Activated CD4-positive, alpha-beta memory T cell treated with anti-CD3 and anti-CD28 coated beads for 36 hours (primary cell): ENCODE results near the gene FBXW8. TPM values are rescaled to one million over a fixed set of nuclear protein-coding genes. Genes with fewer than 3 reads are reported as not detected.
A peak's percentile ranks its signal among the peaks of the same experiment; 100 is the strongest.

Source experiments
- CTCF ChIA-PET: fragments of 350-600 bp; sonication (Branson Sonifier 250); formaldehyde crosslinking; loops from one replicate; lab custom pipeline; 2021; ENCODE audit warnings: antibody characterized with exemption, inconsistent platforms; lab: Charles Lee
- POLR2A ChIA-PET: fragments of 350-600 bp; sonication (Branson Sonifier 250); formaldehyde crosslinking; loops from one replicate; lab custom pipeline; 2021; ENCODE audit warnings: antibody characterized with exemption; lab: Charles Lee
- DNase-seq: peaks from one replicate; pipeline ENCODE4 v3.0.0-alpha.2; 2020
- H3K27ac Mint-ChIP-seq: one replicate; pipeline ENCODE4 v1.8.0; 2021; ENCODE audit warnings: mixed read lengths
- H3K27me3 Mint-ChIP-seq: one replicate; pipeline ENCODE4 v1.8.0; 2021; ENCODE audit warnings: mixed read lengths
- H3K36me3 Mint-ChIP-seq: one replicate; pipeline ENCODE4 v1.8.0; 2021; ENCODE audit warnings: mixed read lengths
- H3K4me1 Mint-ChIP-seq: one replicate; pipeline ENCODE4 v1.8.0; 2021; ENCODE audit warnings: low read depth, mixed read lengths
- H3K4me3 Mint-ChIP-seq: one replicate; pipeline ENCODE4 v1.8.0; 2021; ENCODE audit warnings: mild to moderate bottlenecking, mixed read lengths
- H3K9me3 Mint-ChIP-seq: one replicate; pipeline ENCODE4 v1.8.0; 2021; ENCODE audit warnings: mixed read lengths
- intact Hi-C: fragments of 100-400 bp; cut with micrococcal nuclease; formaldehyde crosslinking; loops from one replicate; pipeline ENCODE4 v1.15.1; 2023
- total RNA-seq, 2 experiments: library from RNA; stranded (reverse); gene quantifications; one replicate each; pipeline ENCODE4 v1.2.3, GENCODE V29; 2021

FBXW8 gene, protein sequence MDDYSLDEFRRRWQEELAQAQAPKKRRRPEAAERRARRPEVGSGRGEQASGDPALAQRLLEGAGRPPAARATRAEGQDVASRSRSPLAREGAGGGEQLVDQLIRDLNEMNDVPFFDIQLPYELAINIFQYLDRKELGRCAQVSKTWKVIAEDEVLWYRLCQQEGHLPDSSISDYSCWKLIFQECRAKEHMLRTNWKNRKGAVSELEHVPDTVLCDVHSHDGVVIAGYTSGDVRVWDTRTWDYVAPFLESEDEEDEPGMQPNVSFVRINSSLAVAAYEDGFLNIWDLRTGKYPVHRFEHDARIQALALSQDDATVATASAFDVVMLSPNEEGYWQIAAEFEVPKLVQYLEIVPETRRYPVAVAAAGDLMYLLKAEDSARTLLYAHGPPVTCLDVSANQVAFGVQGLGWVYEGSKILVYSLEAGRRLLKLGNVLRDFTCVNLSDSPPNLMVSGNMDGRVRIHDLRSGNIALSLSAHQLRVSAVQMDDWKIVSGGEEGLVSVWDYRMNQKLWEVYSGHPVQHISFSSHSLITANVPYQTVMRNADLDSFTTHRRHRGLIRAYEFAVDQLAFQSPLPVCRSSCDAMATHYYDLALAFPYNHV
- 1 to 10 TPM; 5.3 to 5.7 TPM for total RNA-seq

DNA sequence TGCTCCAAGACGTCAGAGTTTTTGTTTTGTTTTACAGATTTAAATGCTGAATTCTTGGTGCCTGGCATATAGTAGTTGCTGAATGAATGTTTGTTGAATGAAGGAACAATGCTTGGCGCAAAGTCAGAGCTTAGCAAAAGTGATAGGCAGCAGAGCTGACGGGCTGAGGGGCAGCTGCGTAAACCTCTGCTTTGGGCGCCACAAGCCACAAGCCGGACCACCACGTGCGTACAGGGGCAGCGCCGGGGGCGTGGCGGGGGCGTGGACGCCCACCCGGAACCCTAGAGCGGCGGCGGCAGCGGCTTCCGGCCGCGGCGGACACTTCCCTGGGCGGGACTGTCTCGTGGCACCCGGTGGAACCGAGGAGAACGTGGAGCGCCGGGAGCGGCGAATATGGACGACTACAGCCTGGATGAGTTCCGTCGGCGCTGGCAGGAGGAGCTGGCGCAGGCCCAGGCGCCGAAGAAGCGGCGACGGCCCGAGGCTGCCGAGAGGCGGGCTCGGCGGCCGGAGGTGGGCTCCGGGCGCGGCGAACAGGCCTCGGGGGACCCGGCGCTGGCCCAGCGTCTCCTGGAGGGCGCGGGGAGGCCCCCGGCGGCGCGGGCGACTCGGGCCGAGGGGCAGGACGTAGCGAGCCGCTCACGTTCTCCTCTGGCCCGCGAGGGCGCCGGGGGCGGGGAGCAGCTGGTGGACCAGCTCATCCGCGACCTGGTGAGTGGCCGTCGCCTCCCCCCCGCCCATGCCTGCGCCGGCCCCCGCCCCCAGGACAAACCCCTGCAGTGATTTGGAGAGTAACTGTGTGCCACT is at the start of gene FBXW8:
TSS of gene FBXW8 (plus strand) at position 306 of the 807 bp plus-strand sequence. CDS start at position 394, 88 bp downstream.
- H3K4me1 Mint-ChIP-seq: peaks cover 17% of the 10 kb centered on the region
- H3K9me3 Mint-ChIP-seq: no peaks in the 10 kb centered on the region
- H3K36me3 Mint-ChIP-seq: peaks cover 10% of the 10 kb centered on the region
- H3K27me3 Mint-ChIP-seq: peaks cover 2% of the 10 kb centered on the region
- H3K4me3 Mint-ChIP-seq: peak within 1 kb of the TSS; percentile 85
- DNase-seq: peak; percentile 67
- ChIA-PET CTCF (no interaction called here), POLR2A (interaction anchor here (1.1 kb wide), 1 partner anchor 91 kb away, joined by 3 read pairs; no protein-coding TSS in a partner anchor)
- peak within 1 kb of the TSS; percentile 31 for H3K27ac Mint-ChIP-seq
- intact Hi-C loops: no loop called here

DNA sequence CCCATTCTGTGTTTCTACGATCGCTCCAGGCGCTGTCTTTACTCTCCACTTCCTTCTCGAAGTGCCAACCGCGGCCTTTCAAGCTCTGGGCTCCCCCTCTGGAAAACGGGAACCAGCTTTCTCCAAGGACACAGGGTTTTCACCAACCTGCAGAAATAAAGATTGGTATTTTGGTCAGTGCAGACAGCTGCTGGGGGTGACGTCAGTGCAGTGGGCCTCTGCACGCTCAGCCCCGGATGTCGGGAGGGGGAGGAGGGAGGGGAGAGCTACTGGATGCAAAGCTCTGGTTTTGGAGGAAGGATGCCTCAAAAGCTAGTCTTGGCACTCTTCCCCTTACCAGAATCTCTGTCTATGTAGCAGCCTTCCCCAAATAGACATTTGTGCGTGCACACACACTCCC is 49.4 kb upstream of the FBXW8 start:
- Mint-ChIP-seq H3K4me3 (no peak overlapping the region), H3K9me3 (no peaks in the 10 kb centered on the region), H3K4me1 (peaks cover 6% of the 10 kb centered on the region), H3K27ac (no peak overlapping the region), H3K27me3 (peaks cover 22% of the 10 kb centered on the region), H3K36me3 (no peaks in the 10 kb centered on the region)
- ChIA-PET POLR2A (no interaction called here), CTCF (no interaction called here)
- intact Hi-C loops: no loop called here
- DNase-seq: peak; percentile 57

DNA sequence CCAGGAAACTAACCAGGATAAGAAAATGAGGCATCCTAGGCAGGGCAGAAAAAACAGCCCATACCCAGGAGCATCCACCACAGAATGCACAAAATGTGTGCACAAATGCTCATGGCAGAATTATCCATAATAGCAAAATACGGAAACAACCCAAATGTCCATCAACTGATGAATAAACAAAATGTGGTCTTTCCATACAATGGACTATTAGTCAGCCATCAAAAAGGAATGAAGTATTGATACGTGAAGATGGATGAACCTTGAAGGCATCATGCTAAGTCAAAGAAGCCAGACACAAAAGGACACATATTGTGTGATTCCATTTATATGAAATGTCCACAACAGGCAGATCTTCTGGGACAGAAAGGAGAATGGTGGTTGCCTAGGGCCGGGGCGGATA is 48.6 kb upstream of the FBXW8 start:
- no peak for DNase-seq
- CTCF ChIA-PET: interaction anchor here (1.1 kb wide), 1 partner anchor 19 kb away, joined by 3 read pairs; no protein-coding TSS in a partner anchor
- Mint-ChIP-seq H3K4me3 (no peak overlapping the region), H3K27me3 (peaks cover 22% of the 10 kb centered on the region), H3K9me3 (no peaks in the 10 kb centered on the region), H3K4me1 (peaks cover 6% of the 10 kb centered on the region), H3K36me3 (no peaks in the 10 kb centered on the region), H3K27ac (no peak overlapping the region)
- POLR2A ChIA-PET: no interaction called here
- intact Hi-C loops: no loop called here

DNA sequence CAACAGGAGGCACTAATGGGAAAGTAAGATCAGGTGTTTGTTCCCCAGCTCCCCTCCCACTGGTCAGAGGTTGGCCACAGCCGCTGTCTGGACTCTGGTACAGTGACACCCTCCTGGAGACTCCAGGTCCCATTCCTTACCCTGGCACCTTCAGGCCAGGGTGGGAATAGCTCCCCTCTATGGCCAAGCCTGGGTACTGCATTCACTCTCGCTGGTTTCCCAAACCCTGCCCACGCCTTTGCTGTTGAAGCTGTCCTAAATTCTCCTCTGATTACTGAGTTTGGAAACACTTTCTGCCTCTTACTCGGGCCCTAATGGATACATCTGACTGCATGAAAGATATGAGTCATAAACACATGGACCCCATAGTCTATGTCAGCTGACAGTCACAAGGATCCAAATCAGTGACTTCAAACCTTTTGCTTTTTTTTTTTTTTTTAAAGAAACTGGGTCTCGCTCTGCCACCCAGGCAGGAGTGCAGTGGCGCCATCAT is 47.4 kb upstream of the FBXW8 start:
- ChIA-PET POLR2A (no interaction called here), CTCF (interaction anchor here (1.1 to 1.3 kb wide), 4 partner anchors 9 to 160 kb away, joined by 3 to 8 read pairs (median 4); no protein-coding TSS in a partner anchor)
- H3K4me1 Mint-ChIP-seq: peaks cover 6% of the 10 kb centered on the region
- no peak overlapping the region for H3K4me3 Mint-ChIP-seq
- peaks cover 14% of the 10 kb centered on the region for H3K27me3 Mint-ChIP-seq
- H3K9me3 Mint-ChIP-seq: no peaks in the 10 kb centered on the region
- no peak overlapping the region for H3K27ac Mint-ChIP-seq
- intact Hi-C loops: no loop called here
- H3K36me3 Mint-ChIP-seq: no peaks in the 10 kb centered on the region
- peak; percentile 32 for DNase-seq

DNA sequence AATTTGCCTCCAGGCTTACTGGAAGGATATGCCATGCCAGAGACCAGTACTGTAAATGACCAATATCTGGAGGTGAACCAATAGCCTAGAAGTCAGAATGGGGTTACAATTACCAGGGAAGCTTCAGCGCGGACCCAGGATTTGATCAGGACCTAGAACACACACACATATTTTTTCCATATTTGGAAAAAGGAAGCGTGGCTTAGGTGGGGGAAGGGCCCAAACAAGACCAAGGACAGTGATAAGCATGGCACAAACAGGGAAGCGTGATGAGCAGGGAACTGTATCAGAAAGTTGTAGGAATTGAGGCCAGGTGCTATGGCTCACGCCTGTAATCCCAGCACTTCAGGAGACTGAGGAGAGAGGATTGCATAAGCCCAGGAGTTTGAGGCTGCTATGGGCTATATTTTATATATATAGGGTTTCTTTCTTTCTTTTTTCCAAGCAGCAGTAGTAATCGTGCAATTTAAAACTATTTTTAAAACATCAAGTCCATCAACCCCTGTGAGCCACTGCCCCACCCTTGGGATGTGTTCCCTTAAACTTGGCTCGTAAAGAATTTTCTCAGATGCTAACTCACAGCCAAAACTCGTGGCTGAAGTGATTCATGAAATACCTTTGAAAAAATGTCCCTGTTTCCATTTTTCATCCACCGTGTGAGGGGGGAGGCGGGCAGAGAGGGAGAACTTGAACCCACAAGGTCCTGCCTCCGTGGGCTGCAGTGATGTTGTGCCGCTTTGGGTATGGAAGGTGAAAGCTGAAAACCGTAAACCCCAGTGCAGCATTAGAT is 46.2 kb upstream of the FBXW8 start:
- intact Hi-C loops: no loop called here
- H3K9me3 Mint-ChIP-seq: no peaks in the 10 kb centered on the region
- POLR2A ChIA-PET: no interaction called here
- peaks cover 6% of the 10 kb centered on the region for H3K4me1 Mint-ChIP-seq
- no peak for DNase-seq
- H3K27ac Mint-ChIP-seq: no peak overlapping the region
- no peak overlapping the region for H3K4me3 Mint-ChIP-seq
- CTCF ChIA-PET: no interaction called here
- H3K27me3 Mint-ChIP-seq: peaks cover 12% of the 10 kb centered on the region
- no peaks in the 10 kb centered on the region for H3K36me3 Mint-ChIP-seq

- POLR2A ChIA-PET: no interaction called here
- CTCF ChIA-PET: no interaction called here
- DNase-seq: no peak
- H3K9me3 Mint-ChIP-seq: no peaks in the 10 kb centered on the region
- no peak overlapping the region for H3K27ac Mint-ChIP-seq
- H3K36me3 Mint-ChIP-seq: no peaks in the 10 kb centered on the region
- peaks cover 8% of the 10 kb centered on the region for H3K27me3 Mint-ChIP-seq
- no peaks in the 10 kb centered on the region for H3K4me1 Mint-ChIP-seq
- H3K4me3 Mint-ChIP-seq: no peak overlapping the region
- intact Hi-C loops: no loop called here
These were observed 43.2 kb upstream of the FBXW8 start for GRCh38 chr12:116867523-116867922.

GRCh38 chr12:116870306-116870705 is 40.4 kb upstream of the FBXW8 start:
- no peak for DNase-seq
- Mint-ChIP-seq H3K9me3 (no peaks in the 10 kb centered on the region), H3K27ac (no peak overlapping the region), H3K4me3 (no peak overlapping the region), H3K36me3 (no peaks in the 10 kb centered on the region), H3K27me3 (peaks cover 11% of the 10 kb centered on the region), H3K4me1 (no peaks in the 10 kb centered on the region)
- ChIA-PET POLR2A (no interaction called here), CTCF (no interaction called here)
- intact Hi-C loops: no loop called here

- H3K36me3 Mint-ChIP-seq: no peaks in the 10 kb centered on the region
- intact Hi-C loops: no loop called here
- peaks cover 39% of the 10 kb centered on the region for H3K27me3 Mint-ChIP-seq
- no peaks in the 10 kb centered on the region for H3K9me3 Mint-ChIP-seq
- ChIA-PET CTCF (interaction anchor here (0.6 to 0.9 kb wide), 2 partner anchors 43 to 177 kb away, joined by 3 read pairs; no protein-coding TSS in a partner anchor), POLR2A (no interaction called here)
- no peak for DNase-seq
- peaks cover 12% of the 10 kb centered on the region for H3K4me1 Mint-ChIP-seq
- no peak overlapping the region for H3K4me3 Mint-ChIP-seq
- H3K27ac Mint-ChIP-seq: no peak overlapping the region
These were observed 36.3 kb upstream of the FBXW8 start for GRCh38 chr12:116874324-116874995.

GRCh38 chr12:116876151-116876869 is 34.4 kb upstream of the FBXW8 start:
- ChIA-PET CTCF (no interaction called here), POLR2A (no interaction called here)
- Mint-ChIP-seq H3K9me3 (no peaks in the 10 kb centered on the region), H3K4me3 (no peak overlapping the region), H3K27ac (no peak overlapping the region), H3K27me3 (peaks cover 49% of the 10 kb centered on the region), H3K36me3 (no peaks in the 10 kb centered on the region), H3K4me1 (peaks cover 23% of the 10 kb centered on the region)
- no peak for DNase-seq
- intact Hi-C loops: no loop called here

- ChIA-PET POLR2A (no interaction called here), CTCF (no interaction called here)
- no peak for DNase-seq
- Mint-ChIP-seq H3K36me3 (no peaks in the 10 kb centered on the region), H3K27ac (no peak overlapping the region), H3K4me3 (peak overlapping the region; percentile 54), H3K9me3 (no peaks in the 10 kb centered on the region), H3K4me1 (peaks cover 34% of the 10 kb centered on the region), H3K27me3 (peaks cover 67% of the 10 kb centered on the region)
- intact Hi-C loops: no loop called here
These were observed 31.9 kb upstream of the FBXW8 start for GRCh38 chr12:116878567-116879508.
